HL-60 (cell line): ENCODE measurements around the gene DENND1A.

Experiments used
- DNase-seq, 2 experiments: peaks; one replicate each; pipeline ENCODE4 v3.0.0-alpha.2; 2010 to 2020; ENCODE audit warnings: low read depth in 1 of 2, low spot score in 1 of 2
- H3K27ac ChIP-seq: fragments of 250-450 bp; sonication (Bioruptor Pico); replicated peaks from 2 replicates; pipeline ENCODE4 v1.5.1; 2020; ENCODE audit warnings: mild to moderate bottlenecking, moderate library complexity
- H3K27me3 ChIP-seq: fragments of 250-450 bp; sonication (Bioruptor Pico); 2 replicates; pipeline ENCODE4 v1.5.1; 2021; ENCODE audit warnings: mild to moderate bottlenecking, moderate library complexity; ENCODE audit not compliant: insufficient read depth, poor library complexity, severe bottlenecking
- H3K4me3 ChIP-seq: replicated peaks from 2 replicates; pipeline ENCODE4 v1.5.1; 2011; ENCODE audit warnings: mild to moderate bottlenecking, control low read depth, low read length; ENCODE audit not compliant: insufficient read depth
- CTCF ChIP-seq: IDR thresholded peaks from one replicate; pipeline ENCODE4 v1.5.1; 2011; ENCODE audit warnings: low read length, control low read depth, inconsistent platforms; ENCODE audit not compliant: insufficient read depth
- GABPA ChIP-seq: IDR thresholded peaks from 2 replicates; pipeline ENCODE4 v1.6.1; 2012; ENCODE audit warnings: low read depth
- POLR2AphosphoS5 ChIP-seq: IDR thresholded peaks from 2 replicates; pipeline ENCODE4 v1.6.1; 2012; ENCODE audit warnings: low read depth
- REST ChIP-seq: IDR thresholded peaks from 2 replicates; pipeline ENCODE4 v1.6.1; 2012; ENCODE audit warnings: low read depth; ENCODE audit not compliant: insufficient replicate concordance
- SPI1 ChIP-seq: IDR thresholded peaks from 2 replicates; pipeline ENCODE4 v1.6.1; 2012; ENCODE audit warnings: low read depth, mild to moderate bottlenecking, borderline replicate concordance

DENND1A gene

GRCh38 chr9:123387686-123388085 is 542.2 kb downstream of the DENND1A start:
- peak overlapping the region; percentile 73 for H3K27ac ChIP-seq
- no peaks in the 10 kb centered on the region for H3K27me3 ChIP-seq
- H3K4me3 ChIP-seq = no peak overlapping the region
- DNase-seq = peak; percentile 74 to 95
- TF ChIP-seq GABPA (no peak), SPI1 (peak; percentile 68; the same call in 1 of the 2 replicates), POLR2AphosphoS5 (peak; percentile 36; the same call in 1 of the 2 replicates), REST (no peak), CTCF (no peak)

- Histone ChIP-seq H3K27ac (no peak overlapping the region), H3K4me3 (no peak overlapping the region), H3K27me3 (no peaks in the 10 kb centered on the region)
- no peak for DNase-seq
- TF ChIP-seq SPI1 = no peak
- no peak for TF ChIP-seq CTCF
- no peak for TF ChIP-seq GABPA
- TF ChIP-seq POLR2AphosphoS5 = no peak
- TF ChIP-seq REST = no peak
Observed at GRCh38 chr9:123383512-123384170, 546.3 kb downstream of the DENND1A start.

GRCh38 chr9:123382653-123383511 is 547.0 kb downstream of the DENND1A start:
- Histone ChIP-seq H3K4me3 (no peak overlapping the region), H3K27ac (no peak overlapping the region), H3K27me3 (no peaks in the 10 kb centered on the region)
- TF ChIP-seq CTCF = no peak
- DNase-seq = no peak
